ENCODE data around the gene TXNRD2.

The TXNRD2 gene

DNA sequence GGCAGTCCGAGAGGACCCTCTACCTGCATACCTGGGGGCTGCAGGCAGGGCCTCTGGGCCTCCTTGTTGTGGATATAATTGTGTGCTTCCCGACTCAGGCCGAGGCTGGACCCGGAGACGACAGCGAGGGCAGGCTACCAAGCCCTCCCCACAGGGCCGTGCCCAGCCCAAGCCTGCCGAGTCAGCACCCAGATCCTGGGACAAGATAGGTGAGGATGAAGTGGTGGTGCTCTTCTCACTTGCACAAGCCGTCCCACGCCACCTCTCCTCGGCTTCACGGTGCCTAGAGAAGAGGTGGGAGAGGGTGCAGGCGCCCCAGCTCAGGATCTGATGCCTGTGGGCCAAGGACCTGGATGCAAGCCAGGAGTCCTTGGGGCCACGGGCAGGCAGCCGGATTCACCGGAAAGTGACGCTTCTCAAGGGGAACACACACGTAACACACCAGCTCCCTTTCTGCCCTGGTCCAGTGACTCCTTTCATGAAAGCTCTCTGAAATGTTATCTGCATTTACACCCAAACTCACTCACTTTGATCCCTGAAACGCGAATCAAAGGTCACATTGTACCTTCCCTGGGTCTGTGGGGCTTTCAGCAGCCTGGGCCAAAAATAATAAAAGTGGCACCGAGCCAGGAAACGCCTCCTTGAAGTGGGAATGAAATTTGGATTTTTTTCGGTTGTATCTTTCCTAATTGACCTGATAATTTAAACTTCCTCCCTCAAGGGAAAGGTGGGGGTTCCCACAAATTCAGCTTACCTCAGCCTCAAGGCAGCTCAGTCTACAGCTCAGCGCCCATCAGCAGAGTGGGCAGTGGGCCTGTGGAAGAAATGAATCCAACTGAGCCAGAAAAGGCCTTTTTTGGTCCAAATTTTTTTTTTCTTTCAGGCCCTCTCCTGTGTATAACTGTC is 85.9 kb downstream of the TXNRD2 start:
- no peak for DNase-seq

GRCh38 chr22:19854778-19855503 is 86.7 kb downstream of the TXNRD2 start, which contains the start of the genes GNB1L and RTL10:
Gene GNB1L, minus strand, starts transcription at chr22:19854874. Its CDS starts 33,519 bp downstream, at chr22:19821355.
Gene RTL10, minus strand, starts transcription at chr22:19854874. Its CDS starts 2,613 bp downstream, at chr22:19852261.
- peak; percentile 98 for DNase-seq

GRCh38 chr22:19853879-19854777 is 87.5 kb downstream of the TXNRD2 start:
- DNase-seq = peak; percentile 28

DNA sequence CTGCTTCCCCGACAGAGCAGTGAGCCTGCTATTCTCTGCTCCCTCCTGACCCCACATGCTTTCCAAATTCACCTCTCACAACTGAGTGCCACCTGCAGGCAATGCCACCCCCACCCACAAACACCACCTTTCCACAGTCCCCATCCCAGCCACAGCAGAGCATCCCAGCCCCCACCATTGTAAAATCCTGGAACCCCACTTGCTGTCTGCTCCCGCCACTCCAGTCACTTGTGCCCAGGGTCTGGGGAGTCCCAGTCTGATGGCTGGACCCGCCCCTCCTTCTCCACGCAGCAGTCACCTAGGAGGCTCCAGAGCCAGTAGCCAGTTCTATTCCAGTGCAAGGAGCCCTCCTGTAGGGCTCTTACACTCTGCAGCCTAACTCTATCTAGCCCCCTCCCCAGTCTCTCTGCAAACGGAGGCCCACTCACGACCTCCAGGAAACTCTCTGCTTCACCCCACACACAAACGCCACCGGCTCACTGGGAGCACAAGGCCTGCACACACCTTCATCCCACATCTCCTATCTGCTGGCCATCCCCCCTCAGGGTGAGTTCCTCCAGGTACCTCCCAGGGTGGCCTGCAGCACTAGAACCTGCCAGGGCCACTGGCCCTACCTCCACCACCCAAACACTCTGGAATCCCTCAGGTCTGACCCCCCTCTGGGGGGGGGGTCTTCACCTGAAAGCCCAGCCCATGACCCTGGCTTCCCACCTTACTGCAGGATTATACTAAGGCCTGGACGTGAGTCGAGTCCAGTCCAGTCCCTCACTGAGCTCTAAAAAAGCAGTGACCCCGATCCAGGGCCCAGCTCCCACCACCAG is 88.3 kb downstream of the TXNRD2 start:
- DNase-seq = no peak

DNA sequence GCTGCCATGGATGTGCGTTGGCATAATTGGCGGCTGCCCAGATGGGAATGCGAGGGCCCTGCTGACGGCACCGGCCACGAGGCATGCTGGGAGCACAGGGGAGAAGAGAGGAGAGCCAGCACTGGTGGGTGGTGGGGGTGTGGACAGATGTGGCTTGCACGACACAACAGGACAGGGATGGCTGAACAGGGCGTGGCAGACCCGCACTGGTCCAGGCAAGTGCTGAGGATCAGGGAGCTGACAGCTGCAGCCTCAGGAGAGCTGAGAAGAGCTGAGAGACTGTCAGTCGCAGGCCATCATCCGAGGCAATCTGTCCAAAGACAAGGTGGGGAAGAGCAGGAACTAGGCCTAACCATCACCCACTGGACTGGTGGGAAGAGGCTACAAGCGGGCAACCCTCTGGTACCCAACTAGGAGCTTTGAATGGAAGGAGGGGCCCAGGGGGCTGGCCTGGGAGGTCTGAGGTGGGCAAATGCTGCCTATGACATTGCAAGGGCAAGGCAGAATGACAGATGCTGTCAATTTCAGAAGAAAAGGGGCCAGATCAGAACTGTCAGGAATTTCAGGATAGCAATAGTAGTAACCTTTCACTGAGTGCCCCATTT is 89.3 kb downstream of the TXNRD2 start:
- DNase-seq = peak; percentile 23

DNA sequence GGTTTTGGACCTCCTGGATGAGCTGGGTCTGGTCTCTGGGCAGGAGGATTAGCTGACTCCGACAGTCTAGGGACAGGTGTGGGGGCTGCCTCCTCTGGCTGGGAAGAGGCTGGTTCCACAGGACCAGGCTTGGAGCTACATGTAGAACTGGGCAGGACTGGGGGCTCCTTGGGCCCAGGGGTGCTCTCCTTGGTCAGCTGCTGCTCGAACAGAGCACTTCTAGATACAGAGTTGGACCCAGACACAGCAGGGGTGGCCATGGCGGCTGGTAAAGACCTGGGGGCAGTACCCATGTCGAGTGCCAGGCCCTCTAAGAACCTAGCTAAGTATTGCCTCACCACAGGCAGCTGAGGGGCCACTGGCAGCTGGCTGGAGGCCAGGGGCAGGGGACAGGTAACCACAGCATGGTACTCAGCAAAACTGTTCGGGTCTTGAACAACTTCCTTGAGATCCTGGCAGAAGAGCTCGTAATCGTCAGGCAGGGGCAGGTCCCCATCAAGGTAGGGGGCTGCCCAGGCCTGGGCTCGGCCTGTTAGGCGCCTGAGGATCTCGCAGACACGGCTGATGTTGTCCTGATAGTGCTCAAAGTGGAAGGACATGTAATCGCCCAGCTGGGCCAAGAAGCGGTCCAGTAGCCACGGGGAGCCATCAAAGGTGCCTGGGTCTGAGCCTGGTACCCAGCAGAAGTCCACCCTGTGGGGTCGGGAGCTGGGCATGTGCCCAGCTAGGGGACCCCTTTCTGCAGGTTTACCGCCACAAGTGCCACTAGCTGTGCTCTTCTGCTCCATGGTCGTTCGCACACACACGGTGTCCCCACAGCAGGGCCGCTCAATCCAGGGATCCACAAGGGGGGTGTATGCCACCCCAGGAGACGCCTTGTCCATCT is 90.1 kb downstream of the TXNRD2 start:
- DNase-seq = peak; percentile 16

- no peak for DNase-seq
Measured at GRCh38 chr22:19850763-19851109, 90.9 kb downstream of the TXNRD2 start.

DNA sequence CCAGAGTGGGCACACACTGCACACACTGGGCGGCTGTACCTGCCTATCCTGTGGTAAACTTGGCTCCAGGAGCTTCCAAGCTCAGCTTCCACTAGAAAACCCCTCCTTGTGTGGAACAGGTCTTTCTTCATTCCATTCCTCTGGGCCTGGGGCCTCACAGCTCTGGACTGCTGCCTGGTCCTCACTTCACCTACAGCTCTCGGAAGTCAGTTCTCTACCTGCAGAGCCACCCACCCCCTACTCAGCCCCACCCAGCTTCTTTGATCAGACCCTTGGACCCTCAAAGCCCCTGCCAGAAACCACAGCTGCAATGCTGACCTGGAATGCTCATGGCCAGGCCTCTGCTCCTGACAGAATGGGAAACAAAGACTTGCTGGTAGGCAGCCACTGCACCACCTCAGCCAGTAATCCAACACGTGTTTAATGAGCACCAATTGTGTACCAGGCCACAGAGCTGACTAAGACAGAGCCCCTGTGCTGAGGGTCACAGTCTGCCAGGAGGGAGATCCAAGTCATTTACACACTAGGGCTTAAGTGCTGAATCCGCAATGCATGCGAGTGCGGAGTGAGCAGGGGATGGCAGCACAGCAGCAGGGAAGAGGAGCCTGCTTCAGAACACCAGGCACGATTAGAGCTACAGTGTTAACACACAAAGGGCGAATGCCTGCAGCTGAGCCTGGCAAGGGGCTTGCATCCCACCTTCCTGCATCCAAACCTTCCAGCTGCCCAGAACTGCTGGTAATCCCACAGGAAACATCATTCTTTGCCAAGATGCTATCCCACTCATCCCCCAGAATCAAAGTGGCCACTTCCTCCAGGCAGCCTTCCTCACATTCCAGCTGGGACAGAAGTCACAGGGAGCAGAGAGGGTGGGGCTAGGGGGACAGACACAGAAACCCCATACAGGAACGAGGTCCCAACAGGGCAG is 91.5 kb downstream of the TXNRD2 start:
- DNase-seq = no peak

DNA sequence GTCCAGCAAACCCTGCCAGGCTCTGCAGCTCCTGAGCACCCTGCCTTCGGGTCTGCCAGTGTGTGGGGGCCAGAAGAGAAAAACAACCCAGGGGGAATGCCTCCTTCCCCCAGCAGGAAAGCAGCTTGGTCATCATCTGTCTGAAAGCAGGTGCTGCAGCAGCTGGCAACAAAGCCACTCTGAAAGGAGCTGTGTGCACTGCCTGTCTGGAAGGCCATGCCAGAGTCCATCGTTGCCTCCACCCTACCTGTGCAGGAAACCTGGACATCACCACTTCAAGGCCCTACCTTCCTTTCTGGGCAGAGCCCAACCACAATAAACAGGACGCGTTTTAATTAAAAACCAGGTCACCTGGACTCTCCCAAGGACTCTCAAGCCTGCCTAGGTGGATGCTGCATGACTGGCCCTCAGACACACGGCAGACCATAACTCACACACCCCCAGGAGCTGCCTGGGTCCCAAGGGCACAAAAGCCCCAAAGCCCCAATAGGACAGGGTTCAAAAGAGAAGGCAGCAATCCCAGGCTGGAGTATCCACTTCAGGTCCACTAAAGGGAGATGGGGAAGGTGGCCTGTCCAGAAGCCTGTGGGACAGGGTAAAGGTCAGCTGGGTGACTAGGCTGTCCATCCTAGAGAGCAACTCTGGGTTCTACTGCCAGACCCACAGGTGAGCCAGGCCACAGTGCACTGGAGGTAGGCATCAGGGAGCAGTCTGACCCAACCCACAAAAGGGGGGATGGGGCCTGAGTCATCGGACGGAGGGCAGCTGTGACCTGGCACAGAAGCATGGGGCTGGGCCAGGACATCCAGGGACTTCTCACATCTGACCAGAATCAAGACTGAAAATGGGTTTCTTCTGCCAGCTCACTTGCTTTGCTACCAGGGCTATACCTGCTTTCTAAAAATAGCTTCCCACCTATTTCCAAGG is 93.1 kb downstream of the TXNRD2 start:
- no peak for DNase-seq

- DNase-seq = no peak
Measured at GRCh38 chr22:19847345-19847632, 94.3 kb downstream of the TXNRD2 start.

- DNase-seq = no peak
Measured at GRCh38 chr22:19846620-19847344, 94.8 kb downstream of the TXNRD2 start.

GRCh38 chr22:19845054-19845722 is 96.4 kb downstream of the TXNRD2 start:
- DNase-seq = no peak

DNA sequence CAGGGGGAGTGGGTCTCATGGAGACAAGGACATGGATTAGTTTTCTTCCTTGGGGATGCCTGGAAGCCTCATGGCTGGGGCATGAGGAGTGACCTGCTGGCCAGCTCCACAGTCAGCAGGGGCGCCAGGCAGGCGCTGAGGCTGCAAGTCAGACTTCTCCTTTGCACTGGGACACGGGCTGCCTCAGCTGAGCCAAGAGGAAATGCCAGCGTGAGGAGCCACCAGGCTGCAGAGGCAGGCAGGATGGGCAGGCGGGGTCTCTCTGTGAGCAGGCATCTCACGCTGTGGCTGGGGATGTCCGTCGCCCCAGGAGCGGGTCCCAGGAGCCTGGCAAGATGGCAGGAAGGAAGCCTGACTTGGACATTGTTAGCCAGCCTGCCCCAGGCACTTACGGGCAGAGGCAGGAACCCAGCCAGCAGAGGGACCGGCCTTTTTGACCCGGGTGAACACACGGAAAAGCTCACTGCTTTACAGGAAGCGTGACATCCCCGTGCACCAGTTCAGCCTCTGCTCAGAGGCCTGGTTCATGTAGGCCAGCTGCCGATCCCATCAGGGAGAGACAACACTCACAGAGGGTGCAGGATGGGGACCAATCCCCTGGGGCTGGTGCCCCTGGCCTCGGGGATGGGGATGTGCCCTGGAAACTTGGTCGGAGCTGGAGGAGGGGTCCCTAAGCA is 97.1 kb downstream of the TXNRD2 start:
- peak; percentile 69 for DNase-seq

GRCh38 chr22:19843857-19844376 is 97.7 kb downstream of the TXNRD2 start:
- no peak for DNase-seq

DNA sequence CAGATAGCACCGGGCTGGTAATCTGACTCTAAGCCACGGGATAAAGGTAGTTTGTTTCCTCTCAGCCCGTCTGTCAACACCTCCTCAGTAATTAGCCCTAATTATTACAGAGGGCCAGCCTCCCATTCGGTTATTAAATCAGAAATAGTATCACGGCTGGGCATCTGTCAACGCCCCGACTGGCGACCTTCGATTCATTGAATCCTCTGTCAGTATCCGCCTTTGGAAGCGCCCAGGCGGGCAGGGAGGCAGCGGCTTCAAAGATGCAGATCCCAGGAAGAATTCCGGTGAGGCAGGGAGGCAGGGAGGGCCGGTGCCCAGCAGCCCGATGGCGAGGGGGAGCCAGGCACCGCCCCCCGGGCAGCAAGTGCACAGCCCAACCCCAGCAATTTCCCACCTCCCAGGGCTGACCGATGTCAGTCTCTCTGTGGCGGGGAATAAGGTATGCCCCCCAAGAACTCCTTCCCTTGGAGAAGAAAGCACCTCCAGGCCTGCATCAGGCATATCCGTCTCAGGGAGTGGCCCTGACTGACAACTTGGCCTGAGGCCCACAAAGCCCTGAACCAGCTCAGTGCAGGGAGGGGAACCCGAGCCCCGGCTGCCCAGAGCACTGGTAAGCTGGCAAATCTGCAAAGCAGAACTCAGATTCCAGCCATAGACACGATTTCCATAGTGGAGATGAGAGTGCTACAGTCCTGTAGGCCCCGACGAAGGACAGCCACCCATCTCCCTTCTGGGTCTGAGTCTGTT is 98.3 kb downstream of the TXNRD2 start:
- no peak for DNase-seq

Measured in left hindlimb (tissue), 1 donor.